Neuronal stem cell (in vitro differentiated cells): ENCODE results near the gene KLF8. TPM values are rescaled to one million over a fixed set of nuclear protein-coding genes. Genes with fewer than 3 reads are reported as not detected.
"Not testable (repeated sequence)": the region's sequence is repeated elsewhere in the genome, so short reads cannot be mapped to it uniquely, and the experiment has no call there.

Experiments used
- DNase-seq: peaks from one replicate; pipeline ENCODE4 v3.0.0-alpha.2; 2013; ENCODE audit warnings: low spot score
- H2AFZ ChIP-seq: one replicate; pipeline ENCODE4 v1.6.1; 2013; ENCODE audit warnings: mild to moderate bottlenecking, low read length, inconsistent platforms
- H2AK5ac ChIP-seq: 2 replicates; pipeline ENCODE4 v1.6.1; 2013; ENCODE audit warnings: low read depth, mild to moderate bottlenecking, inconsistent platforms, low read length, moderate library complexity, mixed read lengths
- H2BK120ac ChIP-seq: 2 replicates; pipeline ENCODE4 v1.6.1; 2013; ENCODE audit warnings: low read depth, mild to moderate bottlenecking, inconsistent platforms, low read length, moderate library complexity, mixed read lengths
- H2BK12ac ChIP-seq: one replicate; pipeline ENCODE4 v1.6.1; 2013; ENCODE audit warnings: low read length, inconsistent platforms
- H2BK15ac ChIP-seq: 2 replicates; pipeline ENCODE4 v1.6.1; 2013; ENCODE audit warnings: mild to moderate bottlenecking, low read length, inconsistent platforms, mixed read lengths
- H2BK5ac ChIP-seq: one replicate; pipeline ENCODE4 v1.6.1; 2013; ENCODE audit warnings: inconsistent platforms, mild to moderate bottlenecking, low read length, moderate library complexity
- H3K14ac ChIP-seq: one replicate; pipeline ENCODE4 v1.6.1; 2013; ENCODE audit warnings: low read length, inconsistent platforms
- H3K18ac ChIP-seq: 2 replicates; pipeline ENCODE4 v1.6.1; 2013; ENCODE audit warnings: low read length, inconsistent platforms
- H3K23ac ChIP-seq: 2 replicates; pipeline ENCODE4 v1.6.1; 2013; ENCODE audit warnings: low read depth, mild to moderate bottlenecking, mixed read lengths, low read length, inconsistent platforms; ENCODE audit not compliant: poor library complexity
- H3K27ac ChIP-seq: replicated peaks from 3 replicates; pipeline ENCODE4 v1.5.1; 2013; ENCODE audit warnings: low read length, inconsistent platforms
- H3K27me3 ChIP-seq, 3 experiments: 2 replicates each; pipeline ENCODE4 v1.6.1; 2013; ENCODE audit warnings: low read length in 3 of 3, mild to moderate bottlenecking in 2 of 3, inconsistent platforms in 1 of 3, low read depth in 1 of 3, mixed read lengths in 1 of 3, moderate library complexity in 1 of 3; ENCODE audit not compliant: control insufficient read depth in 3 of 3, insufficient read depth in 3 of 3
- H3K36me3 ChIP-seq, 2 donors: replicated peaks in 1 of 2; 2 replicates each; pipeline ENCODE4 v1.6.1; 2013; ENCODE audit warnings: low read length in 2 of 2; ENCODE audit not compliant: control insufficient read depth in 2 of 2, insufficient read depth in 2 of 2
- H3K4ac ChIP-seq: 2 replicates; pipeline ENCODE4 v1.6.1; 2013; ENCODE audit warnings: inconsistent platforms, mild to moderate bottlenecking, low read length, moderate library complexity
- H3K4me1 ChIP-seq, 2 donors: 1 replicate in 1 of 2; 2 replicates in 1 of 2; pipeline ENCODE4 v1.6.1; 2013; ENCODE audit warnings: low read length in 2 of 2, low read depth in 1 of 2; ENCODE audit not compliant: control insufficient read depth in 2 of 2, insufficient read depth in 1 of 2
- H3K4me2 ChIP-seq: one replicate; pipeline ENCODE4 v1.6.1; 2013; ENCODE audit warnings: mild to moderate bottlenecking, low read length, inconsistent platforms; ENCODE audit not compliant: insufficient read depth, poor library complexity, severe bottlenecking
- H3K4me3 ChIP-seq, 2 donors: 2 replicates each; pipeline ENCODE4 v1.5.1; 2013; ENCODE audit warnings: low read length in 2 of 2, mild to moderate bottlenecking in 2 of 2, inconsistent platforms in 1 of 2, moderate library complexity in 1 of 2
- H3K79me1 ChIP-seq: one replicate; pipeline ENCODE4 v1.6.1; 2013; ENCODE audit warnings: low read depth, mild to moderate bottlenecking, inconsistent platforms, low read length, moderate library complexity
- H3K9ac ChIP-seq: one replicate; pipeline ENCODE4 v1.6.1; 2013; ENCODE audit warnings: mild to moderate bottlenecking, low read depth, low read length, inconsistent platforms; ENCODE audit not compliant: poor library complexity
- H3K9me3 ChIP-seq, 2 donors: replicated peaks in 1 of 2; 2 replicates each; pipeline versions ENCODE3 to v1.6.1; 2013; ENCODE audit warnings: low read length in 2 of 2, mild to moderate bottlenecking in 2 of 2, inconsistent platforms in 1 of 2, low read depth in 1 of 2, mixed read lengths in 1 of 2, moderate library complexity in 1 of 2; ENCODE audit not compliant: control insufficient read depth in 2 of 2, insufficient read depth in 1 of 2
- H4K8ac ChIP-seq: one replicate; pipeline ENCODE4 v1.6.1; 2013; ENCODE audit warnings: low read depth, mild to moderate bottlenecking, inconsistent platforms, low read length, moderate library complexity
- H4K91ac ChIP-seq: one replicate; pipeline ENCODE4 v1.6.1; 2013; ENCODE audit warnings: low read length, low read depth, mild to moderate bottlenecking, inconsistent platforms; ENCODE audit not compliant: poor library complexity
- WGBS, 2 donors: extraction: QIAGEN DNeasy Blood & Tissue Kit; methylation state at CpG; one replicate each; pipeline ENCODE4 v1.1.7; 2013; ENCODE audit warnings: missing lambda C conversion rate in 2 of 2, mixed read lengths in 1 of 2; ENCODE audit not compliant: insufficient read length in 2 of 2, insufficient replicate concordance in 1 of 2; ENCODE audit errors: extremely low coverage in 2 of 2; 5-methylcytosine and 5-hydroxymethylcytosine counted together
- polyA plus RNA-seq, 2 experiments: library from polyadenylated mRNA; stranded (reverse); fragments of 200-250 nt; gene quantifications; one replicate each; pipeline ENCODE4 v1.2.3, GENCODE V29; 2013

The KLF8 gene
- polyA plus RNA-seq (2013, experiment 1 of 2), result 6.0 TPM
- 6.1 TPM for polyA plus RNA-seq (2013, experiment 2 of 2)

GRCh38 chrX:56232221-56233082 is at the start of gene KLF8:
Gene KLF8 (plus strand): TSS chrX:56232356. CDS start chrX:56233335, 979 bp downstream.
- H4K91ac ChIP-seq, result no peak within 1 kb of the TSS
- WGBS, 2 donors, result no CpG with 5 or more reads among the region's 38 CpGs
- no peak within 1 kb of the TSS for H3K27ac ChIP-seq
- H2BK15ac ChIP-seq, result no peak within 1 kb of the TSS
- peak within 1 kb of the TSS; percentile 57 for H3K4me2 ChIP-seq
- no peak within 1 kb of the TSS for H3K18ac ChIP-seq
- no peak within 1 kb of the TSS for H2BK5ac ChIP-seq
- H3K36me3 ChIP-seq, result no peaks in the 10 kb centered on the region
- no peaks in the 10 kb centered on the region for H3K9me3 ChIP-seq
- H2BK120ac ChIP-seq, result no peak within 1 kb of the TSS
- no peak within 1 kb of the TSS for H3K4ac ChIP-seq
- no peak within 1 kb of the TSS for H3K23ac ChIP-seq
- H3K27me3 ChIP-seq, result no peaks in the 10 kb centered on the region
- no peak within 1 kb of the TSS for H2AK5ac ChIP-seq
- H3K4me1 ChIP-seq, result no peaks in the 10 kb centered on the region
- H3K4me3 ChIP-seq, result peak within 1 kb of the TSS in 1 of 2 donors; percentile 79
- H3K14ac ChIP-seq, result no peak within 1 kb of the TSS
- H2AFZ ChIP-seq, result no peak within 1 kb of the TSS
- H4K8ac ChIP-seq, result no peak within 1 kb of the TSS
- no peak within 1 kb of the TSS for H2BK12ac ChIP-seq
- DNase-seq, result no peak
- H3K79me1 ChIP-seq, result no peaks in the 10 kb centered on the region
- H3K9ac ChIP-seq, result no peak within 1 kb of the TSS

DNA sequence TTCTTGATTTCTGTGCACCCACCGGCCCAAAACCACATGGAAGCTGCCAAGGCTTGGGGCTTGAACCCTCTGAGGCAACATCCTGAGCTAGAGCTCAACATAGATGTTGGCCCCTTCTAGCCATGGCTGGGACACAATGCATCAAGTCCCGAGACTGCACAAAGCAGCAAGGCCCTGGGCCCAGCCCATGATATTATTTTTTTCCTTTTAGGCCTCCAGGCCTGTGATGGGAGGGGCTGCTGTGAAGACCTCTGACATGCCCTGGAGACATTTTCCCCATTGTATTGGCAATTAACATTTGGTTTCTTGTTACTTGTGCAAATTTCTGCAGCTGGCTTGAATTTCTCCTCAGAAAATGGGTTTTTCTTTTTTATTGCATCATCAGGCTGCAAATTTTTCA is 25.2 kb upstream of the KLF8 start:
- H3K4me1 ChIP-seq, H3K23ac ChIP-seq, H4K91ac ChIP-seq, H3K9ac ChIP-seq, DNase-seq, H2BK5ac ChIP-seq, H3K4me3 ChIP-seq, H3K79me1 ChIP-seq, H3K4me2 ChIP-seq, H3K4ac ChIP-seq, H3K14ac ChIP-seq, H3K9me3 ChIP-seq, H2BK15ac ChIP-seq, H3K27ac ChIP-seq, H2BK120ac ChIP-seq, H2AK5ac ChIP-seq, H2BK12ac ChIP-seq, H2AFZ ChIP-seq, H3K27me3 ChIP-seq, H3K18ac ChIP-seq, H3K36me3 ChIP-seq, H4K8ac ChIP-seq: not testable (repeated sequence)
- no CpG with 5 or more reads among the region's 2 CpGs for WGBS, 2 donors

DNA sequence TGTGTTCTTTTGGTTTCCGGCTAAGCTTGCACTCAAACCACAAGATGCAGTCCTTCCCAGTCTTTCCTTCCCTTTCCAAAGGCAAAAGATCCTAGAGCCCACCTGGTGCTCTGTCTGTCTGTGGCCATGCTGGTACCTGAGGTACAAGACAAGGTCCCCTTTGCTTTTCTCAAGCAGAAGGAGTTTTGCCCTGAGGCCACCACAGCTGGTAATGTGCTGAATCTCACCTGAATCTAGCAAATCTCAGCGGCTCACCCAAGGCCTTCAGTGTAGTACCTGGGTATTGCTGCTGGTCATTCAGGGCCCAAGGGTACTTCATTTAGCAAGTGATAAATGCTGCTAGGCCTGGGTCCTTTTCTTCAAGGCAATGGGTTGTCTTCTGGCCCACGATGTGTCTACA is 20.5 kb upstream of the KLF8 start:
- Histone ChIP-seq H3K4me3 (no peak overlapping the region), H3K27me3 (no peaks in the 10 kb centered on the region), H3K27ac (no peak overlapping the region), H2BK5ac (no peak overlapping the region), H2AK5ac (no peak overlapping the region), H3K4me2 (no peak overlapping the region), H2BK15ac (no peak overlapping the region), H3K4ac (no peak overlapping the region), H4K8ac (no peak overlapping the region), H2AFZ (no peak overlapping the region), H3K9me3 (no peaks in the 10 kb centered on the region), H2BK120ac (no peak overlapping the region), H3K36me3 (no peaks in the 10 kb centered on the region), H3K9ac (no peak overlapping the region), H3K14ac (no peak overlapping the region), H3K4me1 (no peaks in the 10 kb centered on the region), H3K23ac (no peak overlapping the region), H2BK12ac (no peak overlapping the region), H4K91ac (no peak overlapping the region), H3K79me1 (no peaks in the 10 kb centered on the region), H3K18ac (no peak overlapping the region)
- no CpG with 5 or more reads among the region's 3 CpGs for WGBS, 2 donors
- no peak for DNase-seq

- Histone ChIP-seq H3K4ac (no peak overlapping the region), H3K79me1 (no peaks in the 10 kb centered on the region), H4K91ac (no peak overlapping the region), H2BK120ac (no peak overlapping the region), H3K9me3 (no peaks in the 10 kb centered on the region), H3K4me2 (no peak overlapping the region), H2AFZ (no peak overlapping the region), H2AK5ac (no peak overlapping the region), H4K8ac (no peak overlapping the region), H3K27me3 (no peaks in the 10 kb centered on the region), H2BK5ac (no peak overlapping the region), H3K23ac (no peak overlapping the region), H3K9ac (no peak overlapping the region), H3K27ac (no peak overlapping the region), H3K14ac (no peak overlapping the region), H3K36me3 (no peaks in the 10 kb centered on the region), H2BK15ac (no peak overlapping the region), H3K4me1 (no peaks in the 10 kb centered on the region), H3K4me3 (no peak overlapping the region), H3K18ac (no peak overlapping the region), H2BK12ac (no peak overlapping the region)
- no CpG with 5 or more reads among the region's 1 CpG for WGBS, 2 donors
- DNase-seq, result no peak
These were observed 15.8 kb upstream of the KLF8 start for GRCh38 chrX:56216332-56216731.
